Measurements from ENCODE around the gene NHLRC4. TPM values are rescaled to one million over a fixed set of nuclear protein-coding genes. Genes with fewer than 3 reads are reported as not detected.

The NHLRC4 gene
- total and polyA plus RNA-seq, 2 of the 13 experiments (the other 11 are each of a cell fraction or from before 2014, with no cell fraction given): 0.40 to 0.59 TPM

GRCh38 chr16:533391-534123, 33.2 kb upstream of the NHLRC4 start (continued):
- TF ChIP-seq PHF8 (CRISPR knock-in tag; IDR thresholded peaks at IDR 0.05): peak; percentile 52; the same call in 1 of the 2 replicates
- TF ChIP-seq ZNF18 (CRISPR knock-in tag; IDR thresholded peaks at IDR 0.05; ENCODE audit: insufficient replicate concordance): no peak
- TF ChIP-seq HIC2 (CRISPR knock-in tag; IDR thresholded peaks at IDR 0.05; ENCODE audit: low read depth): no peak
- no peak for TF ChIP-seq ZNF746 (CRISPR knock-in tag; IDR thresholded peaks at IDR 0.05)
- no peak for TF ChIP-seq MED13 (CRISPR knock-in tag; IDR thresholded peaks at IDR 0.05)
- peak; percentile 46; the same call in 1 of the 2 replicates for TF ChIP-seq TAF1 (CRISPR knock-in tag; IDR thresholded peaks at IDR 0.05)
- no peak for TF ChIP-seq LCORL (IDR thresholded peaks at IDR 0.05)
- peak; percentile 39 for TF ChIP-seq LCORL (CRISPR knock-in tag; IDR thresholded peaks at IDR 0.05)
- no peak for TF ChIP-seq DBP (CRISPR knock-in tag; IDR thresholded peaks at IDR 0.05; ENCODE audit: not compliant biosample characterization)
- TF ChIP-seq CSRNP2 (CRISPR knock-in tag; conservative IDR thresholded peaks at IDR 0.05; ENCODE audit: low read depth): no peak
- no peak for TF ChIP-seq ERF (CRISPR knock-in tag; IDR thresholded peaks at IDR 0.05)
- TF ChIP-seq MLXIP (CRISPR knock-in tag; IDR thresholded peaks at IDR 0.05; ENCODE audit: borderline replicate concordance): no peak
- TF ChIP-seq ZBTB38 (CRISPR knock-in tag; IDR thresholded peaks at IDR 0.05): no peak
- no peak for TF ChIP-seq SP1 (IDR thresholded peaks at IDR 0.05)
- TF ChIP-seq SP1 (CRISPR knock-in tag; IDR thresholded peaks at IDR 0.05): peak; percentile 29; the same call in 1 of the 2 replicates
- TF ChIP-seq NR0B2 (CRISPR knock-in tag; IDR thresholded peaks at IDR 0.05): no peak
- no peak for TF ChIP-seq KLF15 (CRISPR knock-in tag; IDR thresholded peaks at IDR 0.05; ENCODE audit: borderline replicate concordance)
- no peak for TF ChIP-seq NFYC (CRISPR knock-in tag; IDR thresholded peaks at IDR 0.05)
- TF ChIP-seq BRF2 (CRISPR knock-in tag; IDR thresholded peaks at IDR 0.05): no peak
